Measurements from ENCODE around the gene PYGL.

DNA sequence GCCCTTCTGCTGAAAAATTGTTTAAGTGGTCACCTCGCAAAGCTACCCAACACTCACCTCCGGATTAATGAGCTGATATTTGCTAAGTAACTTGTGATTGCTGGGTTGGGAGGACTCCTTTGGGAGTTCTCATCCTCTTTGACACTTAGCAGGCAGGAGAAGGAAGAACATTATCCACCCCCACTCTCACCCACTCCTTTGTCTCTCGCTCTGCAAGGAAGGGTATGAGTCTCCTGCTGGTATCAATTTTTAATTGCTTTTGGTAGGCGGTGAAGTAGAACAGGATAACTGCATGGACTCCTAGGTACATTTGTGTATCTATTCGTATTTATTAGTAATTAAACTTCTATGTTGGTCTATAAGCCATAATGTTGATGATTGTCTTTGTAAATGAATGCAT lies 79.3 kb downstream of the PYGL start:
- TF ChIP-seq CTCF (IDR thresholded peaks at IDR 0.05), result no peak
- TF ChIP-seq POLR2A (IDR thresholded peaks at IDR 0.05), result no peak
